ENCODE data around the gene RHD. TPM values are rescaled to one million over a fixed set of nuclear protein-coding genes. Genes with fewer than 3 reads are reported as not detected.

Gene RHD
- total RNA-seq, 3 donors from 2014 or later (not counting 1 experiment from before 2014, with no cell fraction given), result 0.21 TPM; not detected in 2

GRCh38 chr1:25338188-25338981 is 66.1 kb downstream of the RHD start, which contains the start of gene TMEM50A:
TMEM50A (plus strand) TSS chr1:25338334; CDS start chr1:25340487, 2,153 bp downstream.
- intact Hi-C loops (cut with micrococcal nuclease), result loop anchor here (5.0 kb wide), 3 partner anchors 76 to 94 kb away; partner anchors contain the start of genes MACO1 and RSRP1
- ATAC-seq, result peak; percentile 71 to 92 (median 77)
- Mint-ChIP-seq H3K4me1 (peaks cover 31 to 46% of the 10 kb centered on the region in 2 donors), H3K36me3 (no peaks in the 10 kb centered on the region), H3K9me3 (no peaks in the 10 kb centered on the region), H3K27ac (peak within 1 kb of the TSS; percentile 92 to 97), H3K27me3 (ENCODE audit: low read depth in 2 of 2) (no peaks in the 10 kb centered on the region), H3K4me3 (peak within 1 kb of the TSS; percentile 94)
- peaks cover 12% of the 10 kb centered on the region for H3K36me3 ChIP-seq (ENCODE audit: control insufficient read depth, insufficient read depth, low read length)
- peaks cover 8% of the 10 kb centered on the region for H3K4me1 ChIP-seq (ENCODE audit: control insufficient read depth, insufficient read depth, low read length)
- TF ChIP-seq CTCF (IDR thresholded peaks at IDR 0.05), result no peak
- H3K4me3 ChIP-seq (ENCODE audit: low read length), result peak within 1 kb of the TSS; percentile 99
- peak within 1 kb of the TSS; percentile 98 for H3K27ac ChIP-seq (ENCODE audit: low read length)
- DNase-seq, result peak; percentile 89 to 93
- under 1% methylated on average over 70 of the region's 75 CpGs for WGBS (ENCODE audit: insufficient coverage)
- no peaks in the 10 kb centered on the region for H3K9me3 ChIP-seq (ENCODE audit: control insufficient read depth, insufficient read depth, low read length)
- no peaks in the 10 kb centered on the region for H3K27me3 ChIP-seq (ENCODE audit: control insufficient read depth, insufficient read depth, low read length)

- WGBS (ENCODE audit: insufficient coverage), result 2% methylated on average over 6 of the region's 6 CpGs
- Mint-ChIP-seq H3K4me1 (peaks cover 36 to 52% of the 10 kb centered on the region in 2 donors), H3K27me3 (ENCODE audit: low read depth in 2 of 2) (no peaks in the 10 kb centered on the region), H3K27ac (peak overlapping the region; percentile 92 to 97), H3K36me3 (no peaks in the 10 kb centered on the region), H3K4me3 (peak overlapping the region; percentile 93), H3K9me3 (no peaks in the 10 kb centered on the region)
- no peak for TF ChIP-seq CTCF (IDR thresholded peaks at IDR 0.05)
- H3K4me1 ChIP-seq (ENCODE audit: control insufficient read depth, insufficient read depth, low read length), result peaks cover 8% of the 10 kb centered on the region
- intact Hi-C loops (cut with micrococcal nuclease), result loop anchor here (5.0 kb wide), 3 partner anchors 77 to 93 kb away; partner anchors contain the start of genes MACO1 and RSRP1
- peak overlapping the region; percentile 98 for H3K27ac ChIP-seq (ENCODE audit: low read length)
- no peaks in the 10 kb centered on the region for H3K27me3 ChIP-seq (ENCODE audit: control insufficient read depth, insufficient read depth, low read length)
- peaks cover 13% of the 10 kb centered on the region for H3K36me3 ChIP-seq (ENCODE audit: control insufficient read depth, insufficient read depth, low read length)
- DNase-seq (no peak), ATAC-seq (no peak)
- H3K9me3 ChIP-seq (ENCODE audit: control insufficient read depth, insufficient read depth, low read length), result no peaks in the 10 kb centered on the region
- H3K4me3 ChIP-seq (ENCODE audit: low read length), result peak overlapping the region; percentile 99
Observed at GRCh38 chr1:25338986-25339385, 66.7 kb downstream of the RHD start.

- no peaks in the 10 kb centered on the region for H3K36me3 Mint-ChIP-seq
- WGBS (ENCODE audit: insufficient coverage), result 82% methylated on average over 6 of the region's 6 CpGs
Observed at GRCh38 chr1:25341746-25342145, 69.4 kb downstream of the RHD start.

More at GRCh38 chr1:25341746-25342145, 69.4 kb downstream of the RHD start:
- Mint-ChIP-seq H3K9me3 (no peaks in the 10 kb centered on the region), H3K27ac (peak overlapping the region; percentile 45 to 62), H3K4me3 (peak overlapping the region; percentile 28), H3K27me3 (ENCODE audit: low read depth in 2 of 2) (no peaks in the 10 kb centered on the region), H3K4me1 (peaks cover 38 to 48% of the 10 kb centered on the region in 2 donors)
- no peak overlapping the region for H3K27ac ChIP-seq (ENCODE audit: low read length)
- no peaks in the 10 kb centered on the region for H3K27me3 ChIP-seq (ENCODE audit: control insufficient read depth, insufficient read depth, low read length)
- H3K9me3 ChIP-seq (ENCODE audit: control insufficient read depth, insufficient read depth, low read length), result no peaks in the 10 kb centered on the region
- H3K4me1 ChIP-seq (ENCODE audit: control insufficient read depth, insufficient read depth, low read length), result peaks cover 8% of the 10 kb centered on the region
- TF ChIP-seq CTCF (IDR thresholded peaks at IDR 0.05), result no peak
- intact Hi-C loops (cut with micrococcal nuclease), result no loop called here
- ATAC-seq (no peak), DNase-seq (peak in 1 of 2 donors; percentile 1)
- H3K36me3 ChIP-seq (ENCODE audit: control insufficient read depth, insufficient read depth, low read length), result peaks cover 27% of the 10 kb centered on the region
- H3K4me3 ChIP-seq (ENCODE audit: low read length), result no peak overlapping the region
